HG03060 (cell line): ENCODE measurements around the gene PTP4A2.
"Not testable (repeated sequence)": the region's sequence is repeated elsewhere in the genome, so short reads cannot be mapped to it uniquely, and the experiment has no call there.

ENCODE experiments used
- ATAC-seq: cut with Tn5 transposase; IDR thresholded peaks from one replicate; pipeline ENCODE4 v1.9.1; 2021; ENCODE audit warnings: low read depth, moderate number of reproducible peaks; ENCODE audit not compliant: unreplicated experiment

Gene PTP4A2

DNA sequence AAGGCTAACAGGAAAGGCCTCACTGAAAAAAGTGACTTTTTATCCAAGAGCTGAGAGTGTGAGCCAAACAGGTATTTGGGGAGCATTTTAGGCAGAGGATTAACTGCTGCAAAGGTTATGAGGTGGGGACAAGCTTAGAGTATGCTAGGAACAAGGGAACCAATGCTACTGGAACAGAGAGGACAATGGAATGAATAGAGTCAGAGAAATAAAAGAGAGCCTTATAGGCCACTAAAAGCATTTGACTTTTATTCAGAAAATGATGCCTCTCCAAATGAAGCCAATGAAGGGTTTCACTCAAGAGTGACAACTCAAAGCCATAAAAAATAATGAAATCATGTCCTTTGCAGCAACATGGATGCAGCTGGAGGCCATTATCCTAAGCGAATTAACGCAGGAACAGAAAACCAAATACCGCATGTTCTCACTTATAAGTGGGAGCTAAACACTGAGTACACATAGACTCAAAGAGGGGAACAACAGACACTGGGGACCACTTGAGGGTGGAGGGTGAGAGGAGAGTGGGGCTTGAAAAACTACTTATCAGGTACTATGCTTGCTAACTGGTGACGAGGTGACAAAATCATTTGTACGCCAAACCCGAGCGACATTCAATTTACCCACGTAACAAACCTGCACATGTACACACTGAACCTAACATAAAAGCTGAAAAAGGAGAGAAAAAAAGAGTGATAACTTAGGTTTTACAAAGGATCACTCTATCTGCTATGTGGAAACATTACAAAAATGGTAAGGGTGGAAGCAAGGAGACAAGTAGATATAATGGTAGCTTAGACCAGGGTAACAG is 11.1 kb downstream of the PTP4A2 start:
- no peak for ATAC-seq

DNA sequence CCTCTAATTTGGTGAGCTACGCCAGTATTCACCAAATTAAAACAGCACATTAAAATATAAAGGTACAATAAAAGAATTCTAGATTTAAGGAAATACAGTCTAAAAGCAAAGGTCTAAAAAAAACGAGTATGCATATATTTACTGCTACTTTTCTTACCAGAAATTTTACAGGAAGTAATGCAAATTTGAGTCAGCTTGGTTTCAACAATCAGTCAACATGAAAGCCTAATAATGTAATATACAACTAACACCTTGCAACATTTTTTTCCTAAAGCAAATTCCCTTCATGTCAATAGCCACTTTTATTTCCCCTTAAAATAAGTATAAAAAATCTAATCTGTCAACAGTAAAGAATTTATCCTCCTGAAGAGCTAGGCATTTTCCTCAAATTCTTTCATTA is 11.9 kb downstream of the PTP4A2 start:
- ATAC-seq, result no peak

DNA sequence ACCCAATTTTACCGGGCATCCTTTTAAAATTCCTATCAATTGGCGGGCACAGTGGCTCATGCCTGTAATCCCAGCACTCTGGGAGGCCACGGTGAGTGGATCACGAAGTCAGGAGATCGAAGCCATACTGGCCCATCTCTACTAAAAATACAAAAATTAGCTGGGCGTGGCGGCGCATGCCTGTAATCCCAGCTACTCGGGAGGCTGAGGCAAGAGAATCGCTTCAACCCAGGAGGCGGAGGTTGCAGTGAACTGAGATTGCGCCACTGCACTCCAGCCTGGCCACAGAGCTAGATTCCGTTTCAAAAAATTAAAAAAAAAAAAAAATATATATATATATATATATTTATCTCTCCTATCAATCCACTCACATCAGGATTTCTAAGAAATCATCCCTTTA is 12.3 kb downstream of the PTP4A2 start:
- ATAC-seq, result not testable (repeated sequence)

DNA sequence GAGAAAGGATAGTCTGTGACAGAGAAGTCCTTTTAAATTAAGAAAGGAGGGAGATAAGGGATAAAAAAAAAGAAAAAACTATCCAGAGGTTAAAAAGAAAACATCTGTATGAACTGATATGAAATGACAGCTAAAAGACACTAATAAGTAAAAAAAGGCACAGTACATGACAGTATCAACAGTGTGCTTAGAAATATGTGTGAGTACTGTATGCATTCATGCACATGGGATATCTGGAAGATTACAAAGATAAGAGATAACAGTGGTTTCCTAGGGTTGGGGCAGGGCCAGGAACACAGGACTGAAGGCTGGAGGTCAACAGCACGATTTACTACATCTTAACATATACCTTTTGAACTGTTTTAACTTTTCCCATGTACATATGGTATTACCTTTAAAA is 13.3 kb downstream of the PTP4A2 start:
- no peak for ATAC-seq

DNA sequence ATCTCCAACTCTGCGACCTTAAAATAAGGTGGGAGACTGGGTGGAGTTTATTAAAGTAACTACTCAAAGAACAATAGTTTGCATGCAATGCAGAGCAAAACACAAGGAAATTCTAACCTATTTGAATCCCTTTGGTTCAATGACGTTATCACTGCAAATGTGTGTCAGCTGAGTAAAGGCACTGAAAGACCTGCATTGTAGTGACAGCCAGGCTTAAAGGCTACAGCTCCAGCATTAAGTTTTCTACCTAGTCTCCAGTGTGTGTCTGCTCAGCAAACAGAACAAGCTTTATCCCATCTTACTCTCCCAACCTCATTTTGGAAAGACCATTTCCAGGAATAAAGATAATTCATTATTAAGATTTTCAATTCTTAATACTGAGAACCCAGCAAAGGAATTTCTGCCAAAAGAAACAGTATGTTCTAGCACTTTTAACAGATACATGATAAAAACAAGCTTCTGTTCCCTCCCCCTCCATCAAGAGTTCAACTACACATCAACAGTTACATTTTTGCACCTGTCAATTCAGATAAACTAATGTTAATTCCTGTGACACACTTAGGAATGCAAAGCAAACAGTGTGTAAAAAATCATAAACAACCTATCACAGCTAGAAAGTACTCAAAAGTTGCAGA is 14.2 kb downstream of the PTP4A2 start:
- no peak for ATAC-seq

DNA sequence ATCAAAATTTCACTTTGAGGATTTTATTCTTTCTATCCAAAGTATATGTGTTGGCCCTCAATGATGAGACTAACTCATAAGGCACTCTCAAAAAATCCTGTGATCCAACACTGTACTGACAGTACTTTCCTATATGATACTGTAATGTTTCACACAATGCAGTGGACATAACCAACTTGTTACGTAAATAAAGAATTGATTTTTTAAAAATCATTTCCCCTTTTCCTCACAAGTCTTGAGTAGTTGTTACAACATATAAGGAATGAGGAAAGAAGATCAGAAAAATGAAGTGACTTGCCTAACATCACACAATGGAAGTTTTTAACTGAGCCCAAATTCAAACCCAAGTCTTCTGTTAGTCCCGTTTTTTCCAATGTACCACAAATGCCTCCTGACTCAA is 17.2 kb downstream of the PTP4A2 start:
- ATAC-seq, result no peak

DNA sequence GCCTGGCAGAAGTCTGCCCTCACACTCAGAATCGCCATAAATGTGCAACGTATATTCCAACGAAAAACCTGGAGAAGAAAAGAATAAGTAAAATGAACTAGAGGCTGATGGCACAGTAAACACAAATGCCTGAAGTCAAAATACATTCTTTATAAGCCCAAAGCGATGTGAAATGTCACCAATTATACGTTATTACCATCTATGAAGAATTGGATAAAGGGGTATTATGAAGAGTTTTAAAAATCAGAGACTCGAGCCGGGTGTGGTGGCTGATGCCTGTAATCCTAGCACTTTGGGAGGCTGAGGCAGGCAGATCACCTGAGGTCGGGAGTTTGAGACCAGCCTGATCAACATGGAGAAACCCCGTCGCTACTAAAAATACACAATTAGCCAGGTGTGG is 18.6 kb downstream of the PTP4A2 start:
- ATAC-seq, result no peak

DNA sequence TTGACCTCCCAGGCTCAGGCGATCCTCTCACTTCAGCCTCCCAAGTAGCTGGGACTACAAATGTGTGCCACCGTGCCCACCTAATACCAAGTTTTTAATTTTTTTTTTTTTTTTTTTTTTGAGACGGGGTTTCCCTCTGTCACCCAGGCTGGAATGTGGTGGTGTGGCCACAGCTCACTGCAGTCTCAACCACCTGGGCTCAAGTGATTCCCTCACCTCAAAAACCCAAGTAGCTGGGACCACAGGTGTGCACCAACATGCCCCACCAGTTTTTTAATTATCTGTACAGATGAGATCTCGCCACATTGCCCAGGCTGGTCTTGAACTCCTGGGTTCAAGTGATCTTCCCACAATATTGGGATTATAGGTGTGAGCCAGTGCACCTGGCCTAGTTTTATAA is 22.7 kb downstream of the PTP4A2 start:
- ATAC-seq, result no peak

DNA sequence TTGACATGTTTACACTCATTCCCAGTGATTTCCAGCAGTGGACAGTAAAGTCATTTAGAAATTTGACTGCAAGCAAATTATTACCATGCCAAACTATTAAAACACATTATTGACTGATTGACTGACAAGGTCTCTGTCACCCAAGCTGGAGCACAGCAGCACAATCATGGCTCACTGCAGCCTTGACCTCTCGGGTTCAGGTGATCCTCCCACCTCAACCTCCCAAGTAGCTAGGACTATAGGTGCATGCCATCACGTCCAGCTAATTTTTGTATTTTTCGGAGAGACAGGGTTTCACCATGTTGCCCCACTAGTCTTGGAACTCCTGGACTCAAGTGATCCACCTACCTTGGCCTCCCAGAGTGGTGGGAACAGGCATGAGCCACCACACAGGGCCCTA is 24.2 kb downstream of the PTP4A2 start:
- no peak for ATAC-seq

DNA sequence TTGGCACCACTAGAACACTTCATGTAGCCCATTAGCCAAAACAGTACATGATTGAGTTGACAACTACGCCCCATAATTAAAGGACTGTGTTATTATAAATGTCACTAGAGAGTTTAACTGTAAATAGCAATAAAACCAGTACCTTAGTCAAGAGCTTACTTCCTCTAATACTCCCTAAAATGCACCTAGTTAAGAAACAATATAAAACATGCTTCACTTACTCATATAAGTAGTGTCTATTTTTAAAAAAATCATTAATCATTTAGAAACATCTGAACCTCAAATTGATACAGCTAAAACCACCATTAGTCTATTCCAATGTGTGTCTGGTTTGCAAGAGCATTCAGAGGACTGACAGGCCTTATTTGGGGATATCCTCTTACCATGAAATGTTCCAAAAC is 25.3 kb downstream of the PTP4A2 start:
- peak; percentile 51 for ATAC-seq

DNA sequence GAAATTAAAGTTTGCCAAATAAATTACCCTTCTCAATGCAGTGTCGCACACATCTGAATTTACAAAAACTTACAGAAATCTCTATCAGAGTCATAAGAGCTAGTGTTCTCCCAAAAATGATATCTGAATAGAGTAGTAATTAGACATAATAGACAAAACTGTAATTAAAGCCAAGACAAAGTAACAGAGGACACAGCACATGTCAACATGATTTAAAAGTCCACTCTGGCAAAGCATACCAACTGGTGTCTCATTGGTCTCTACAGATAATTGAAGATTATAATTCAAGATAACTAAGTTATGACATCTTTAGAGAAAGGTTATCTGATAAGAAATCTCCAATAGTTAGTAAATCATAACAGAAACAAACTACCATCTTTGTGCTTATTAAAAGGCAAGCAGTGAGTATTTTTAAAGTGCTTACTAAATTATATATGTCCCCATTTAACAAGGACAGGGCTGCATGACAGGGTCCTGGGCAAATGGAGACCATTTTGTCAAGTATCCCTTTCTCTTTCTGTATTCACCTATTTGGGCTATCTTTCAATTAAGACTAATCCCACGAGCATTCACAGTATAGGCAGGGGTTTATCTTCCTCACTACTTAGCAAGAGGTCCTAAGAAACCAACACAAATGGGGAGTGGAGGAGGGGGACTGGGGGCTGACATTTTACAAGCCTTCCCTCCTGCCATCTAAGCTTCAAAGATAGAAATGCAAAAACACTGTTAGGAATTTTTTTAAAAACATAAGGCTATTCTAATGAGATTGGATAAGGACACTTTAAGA is 26.0 kb downstream of the PTP4A2 start:
- ATAC-seq, result no peak

DNA sequence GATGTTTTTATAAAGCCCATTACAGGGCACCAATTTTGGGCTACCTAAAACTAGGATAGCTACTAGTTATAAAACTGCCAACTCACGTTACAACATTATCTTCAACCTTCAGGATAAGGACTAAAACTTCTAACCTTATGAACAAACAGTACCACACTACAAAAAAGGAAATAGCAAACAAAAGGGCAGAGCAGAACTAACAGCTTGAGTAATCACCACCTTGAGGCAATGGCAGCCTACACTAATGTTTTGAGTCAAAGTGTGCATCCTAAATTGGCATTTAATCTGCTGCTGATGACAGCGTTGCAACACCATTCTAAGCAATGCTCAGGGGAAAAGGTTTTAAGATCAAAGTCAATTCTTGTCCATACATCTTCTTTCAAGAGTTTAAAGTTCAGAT is 27.2 kb downstream of the PTP4A2 start:
- no peak for ATAC-seq

DNA sequence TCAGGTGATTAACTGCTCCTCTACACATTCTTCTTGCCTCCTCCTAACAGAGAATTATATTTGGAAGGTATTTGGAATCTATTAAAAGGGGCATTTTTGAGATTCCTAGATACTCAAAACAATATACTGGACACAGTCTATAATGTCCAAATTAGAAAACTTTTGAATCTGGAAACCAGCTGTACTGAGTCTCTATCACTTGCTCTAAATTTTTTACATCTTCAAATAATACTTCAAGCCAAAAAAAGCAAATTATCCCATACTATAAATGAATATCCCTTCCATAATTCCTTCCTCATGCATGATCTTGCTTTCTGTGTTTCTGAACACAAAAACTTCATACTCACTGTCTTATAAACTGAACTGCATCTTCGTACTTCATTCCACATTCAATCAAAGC is 28.5 kb downstream of the PTP4A2 start:
- ATAC-seq, result no peak

DNA sequence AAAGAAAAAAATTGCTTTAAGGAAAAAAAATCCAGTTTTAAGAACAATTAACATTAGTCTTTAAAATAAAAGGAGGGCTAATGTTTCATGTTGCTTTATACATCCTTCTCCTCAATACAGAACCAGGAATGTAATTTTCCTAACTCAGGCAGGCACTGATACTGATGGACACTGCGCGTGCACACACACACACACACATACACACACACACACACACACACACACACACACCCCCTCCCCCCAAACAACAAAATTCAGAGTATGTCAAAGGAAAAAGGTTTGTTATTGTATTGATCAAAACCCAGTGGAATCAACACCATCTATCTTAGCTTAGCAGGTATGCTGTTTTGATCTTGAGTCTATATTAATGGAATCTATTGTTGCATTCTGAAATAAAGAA is 31.6 kb downstream of the PTP4A2 start:
- no peak for ATAC-seq

DNA sequence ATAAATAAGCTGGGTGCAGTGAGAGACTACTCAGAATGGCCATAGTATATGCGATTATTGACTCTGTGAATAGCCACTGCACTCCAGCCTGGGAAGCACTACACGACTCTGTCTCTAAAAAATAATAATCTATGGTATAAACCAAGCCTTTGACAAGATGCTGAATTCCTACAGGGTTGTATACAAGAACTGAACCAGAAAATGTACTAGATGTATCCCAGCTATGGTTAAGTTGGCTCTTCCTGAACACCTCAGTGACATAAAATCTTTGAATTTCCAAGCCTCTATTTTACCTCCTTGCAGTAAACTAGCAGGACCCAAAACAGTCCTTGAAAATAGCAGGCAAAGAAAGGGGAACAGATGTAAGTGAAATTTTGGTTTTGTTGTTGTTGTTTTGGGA is 32.5 kb downstream of the PTP4A2 start:
- no peak for ATAC-seq

DNA sequence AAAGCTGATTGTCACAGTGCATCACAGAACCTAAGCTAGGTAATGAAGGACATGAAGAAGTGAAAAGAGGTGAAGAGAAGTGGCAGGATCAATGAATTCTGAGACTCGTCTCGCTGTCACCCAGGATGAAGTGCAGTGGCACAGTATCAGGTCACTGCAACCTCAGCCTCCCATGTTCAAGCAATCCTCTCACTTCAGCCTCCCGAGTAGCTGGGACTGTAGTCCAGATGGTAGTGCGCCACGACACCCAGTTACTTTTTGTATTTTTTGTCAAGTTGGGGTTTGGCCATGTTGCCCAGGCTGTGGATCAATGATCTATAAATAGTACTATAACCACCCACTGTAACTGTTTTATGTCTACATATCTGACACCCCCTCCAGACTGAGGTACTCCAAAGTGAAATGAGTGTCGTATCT is 33.1 kb downstream of the PTP4A2 start:
- ATAC-seq, result no peak

DNA sequence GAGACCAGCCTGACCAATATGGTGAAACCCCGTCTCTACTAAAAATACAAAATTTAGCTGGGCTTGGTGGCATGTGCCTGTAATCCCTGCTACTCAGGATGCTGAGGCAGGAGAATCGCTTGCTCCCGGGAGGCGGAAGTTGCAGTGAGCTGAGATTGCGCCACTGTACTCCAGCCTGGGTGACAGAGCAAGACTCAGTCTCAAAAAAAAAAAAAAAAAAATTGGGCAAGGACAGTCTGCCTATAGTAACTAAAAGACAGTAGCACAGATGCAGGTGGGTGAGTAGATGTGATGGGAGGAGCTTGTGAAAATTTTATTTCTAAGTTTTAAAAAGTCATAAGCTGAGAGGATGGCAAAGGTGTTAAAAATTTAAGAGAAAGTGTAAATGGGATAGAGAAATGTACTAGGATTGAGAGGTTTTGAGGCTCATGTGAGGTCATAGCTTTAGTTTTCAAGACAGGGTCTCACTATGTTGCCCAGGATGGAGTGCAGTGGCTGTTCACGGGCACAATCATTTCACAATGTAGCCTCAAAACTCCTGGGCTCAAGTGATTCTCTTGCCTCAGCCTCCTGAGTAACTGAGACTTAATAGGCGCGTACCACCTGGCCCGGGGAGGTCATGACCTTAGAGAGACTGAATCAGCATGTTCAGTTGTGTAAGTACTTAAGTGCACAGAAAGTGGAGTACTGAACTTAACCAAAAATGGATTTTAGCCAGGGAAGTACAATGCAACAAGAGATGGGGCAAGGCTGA is 33.7 kb downstream of the PTP4A2 start:
- ATAC-seq, result no peak

DNA sequence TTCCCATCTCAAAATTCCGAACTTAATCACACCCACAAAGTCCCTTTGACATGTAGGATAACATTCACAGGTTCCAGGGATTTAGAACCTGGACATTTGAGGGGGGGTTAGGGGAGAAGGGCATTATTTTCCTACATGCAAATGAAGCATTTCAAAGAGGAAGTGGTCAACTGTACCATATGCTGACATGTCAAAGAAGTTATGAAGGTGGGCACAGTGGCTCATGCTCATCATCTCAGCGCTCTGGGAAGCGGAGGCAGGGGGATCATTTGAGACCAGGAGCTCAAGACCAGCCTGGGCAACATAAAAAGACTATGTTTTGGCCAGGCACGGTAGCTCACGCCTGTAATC is 35.7 kb downstream of the PTP4A2 start:
- no peak for ATAC-seq

DNA sequence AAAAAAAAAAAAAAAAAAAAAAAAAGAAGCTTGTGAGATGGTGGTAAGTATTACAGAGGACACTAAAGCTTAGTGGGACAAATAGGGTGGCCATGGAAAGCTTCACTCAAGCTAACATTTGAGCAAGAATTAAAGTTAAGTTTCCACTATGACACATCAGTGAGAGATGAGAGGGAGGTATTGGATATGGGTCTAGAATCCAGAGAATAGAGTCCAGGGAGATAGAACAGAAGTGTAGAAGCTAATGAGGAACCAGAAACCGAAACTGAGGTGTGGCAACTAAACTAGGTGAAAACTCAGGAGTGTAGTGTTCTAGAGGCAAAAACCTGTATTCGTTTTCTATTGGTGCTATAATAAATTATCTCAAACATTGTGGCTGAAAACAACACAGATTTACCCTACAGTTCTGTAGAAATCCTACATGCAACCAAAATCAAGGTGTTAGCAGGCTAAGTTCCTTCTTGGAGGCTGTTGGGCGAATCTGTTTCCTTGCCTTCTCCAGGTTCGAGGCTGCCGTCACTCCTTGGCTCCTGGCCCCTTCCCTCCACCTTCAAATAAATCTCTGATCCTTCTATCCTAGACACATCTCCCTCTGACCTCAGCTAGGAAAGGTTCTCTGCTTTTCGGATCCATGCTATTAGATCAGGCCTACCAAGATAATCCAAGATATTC is 36.2 kb downstream of the PTP4A2 start:
- ATAC-seq, result no peak

DNA sequence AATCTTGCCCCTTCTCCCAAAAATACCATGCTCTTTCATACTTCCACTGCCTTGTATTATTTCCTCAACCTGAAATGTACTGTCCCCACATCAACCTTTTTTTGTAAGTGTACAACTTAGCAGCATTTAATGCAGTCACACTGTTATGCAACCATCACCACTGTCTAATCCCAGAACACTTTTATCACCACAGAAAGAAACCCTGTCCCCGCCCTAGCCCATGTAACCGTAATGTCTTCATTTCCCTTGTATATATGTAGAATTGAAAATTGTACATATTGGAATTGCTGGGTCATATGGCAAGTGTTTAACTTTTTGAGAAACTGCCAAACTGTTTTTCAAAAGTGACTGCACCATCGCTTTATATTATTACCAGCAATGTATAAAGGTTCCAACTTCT is 37.4 kb downstream of the PTP4A2 start:
- no peak for ATAC-seq
